Ishikawa (cell line): Measurements from ENCODE around the gene VPS54.

ENCODE experiments used
- CEBPB ChIP-seq: IDR thresholded peaks from 2 replicates; pipeline ENCODE4 v1.6.1; 2012
- CREB1 ChIP-seq: IDR thresholded peaks from 2 replicates; pipeline ENCODE4 v1.6.1; 2012; ENCODE audit warnings: low read depth
- EGR1 ChIP-seq: IDR thresholded peaks from 2 replicates; pipeline ENCODE4 v1.6.1; 2012
- EP300 ChIP-seq: IDR thresholded peaks from 2 replicates; pipeline ENCODE4 v1.6.1; 2012; ENCODE audit warnings: borderline replicate concordance
- FOXM1 ChIP-seq: IDR thresholded peaks from 2 replicates; pipeline ENCODE4 v1.6.1; 2012; ENCODE audit warnings: low read depth, borderline replicate concordance
- NFIC ChIP-seq: IDR thresholded peaks from 2 replicates; pipeline ENCODE4 v1.6.1; 2012
- RAD21 ChIP-seq: IDR thresholded peaks from 2 replicates; pipeline ENCODE4 v1.6.1; 2012; ENCODE audit warnings: low read depth
- TAF1 ChIP-seq: IDR thresholded peaks from 2 replicates; pipeline ENCODE4 v1.6.1; 2012; ENCODE audit warnings: low read depth, mild to moderate bottlenecking
- TCF12 ChIP-seq: IDR thresholded peaks from 2 replicates; pipeline ENCODE4 v1.6.1; 2012; ENCODE audit warnings: low read depth
- TEAD4 ChIP-seq: IDR thresholded peaks from 2 replicates; pipeline ENCODE4 v1.6.1; 2012
- YY1 ChIP-seq: IDR thresholded peaks from 2 replicates; pipeline ENCODE4 v1.6.1; 2012; ENCODE audit warnings: low read depth
- ZBTB7A ChIP-seq: IDR thresholded peaks from 2 replicates; pipeline ENCODE4 v1.6.1; 2012; ENCODE audit warnings: low read depth
- TF ChIP-seq, protein P1 (sequence below): IDR thresholded peaks from 2 replicates; pipeline ENCODE4 v1.6.1; 2012
- TF ChIP-seq, protein P2 (sequence below): IDR thresholded peaks from 2 replicates; pipeline ENCODE4 v1.6.1; 2012; ENCODE audit warnings: low read depth, mild to moderate bottlenecking
- TF ChIP-seq, protein P3 (sequence below): IDR thresholded peaks from 2 replicates; pipeline ENCODE4 v1.6.1; 2012

VPS54 gene

DNA sequence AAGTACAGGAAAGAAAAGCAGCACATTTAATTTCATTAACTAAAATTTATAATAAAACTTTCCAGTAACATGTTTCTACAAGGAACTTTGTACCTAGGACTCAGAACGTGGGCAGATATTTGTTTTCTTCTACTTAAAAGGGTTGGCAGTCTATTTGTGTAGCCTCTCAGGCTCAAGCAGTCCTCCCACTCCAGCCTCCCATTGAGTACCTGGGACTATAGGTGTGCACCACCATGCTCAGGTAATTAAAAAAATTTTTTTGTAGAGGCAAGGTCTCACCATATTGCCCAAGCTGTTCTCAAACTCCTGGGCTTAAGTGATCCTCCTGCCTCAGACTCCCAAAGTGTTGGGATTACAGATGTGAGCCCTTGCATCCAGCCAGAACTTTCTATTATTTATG, 140.7 kb downstream of the VPS54 start:
- TF ChIP-seq EGR1 (no peak), CREB1 (no peak), FOXM1 (no peak)

DNA sequence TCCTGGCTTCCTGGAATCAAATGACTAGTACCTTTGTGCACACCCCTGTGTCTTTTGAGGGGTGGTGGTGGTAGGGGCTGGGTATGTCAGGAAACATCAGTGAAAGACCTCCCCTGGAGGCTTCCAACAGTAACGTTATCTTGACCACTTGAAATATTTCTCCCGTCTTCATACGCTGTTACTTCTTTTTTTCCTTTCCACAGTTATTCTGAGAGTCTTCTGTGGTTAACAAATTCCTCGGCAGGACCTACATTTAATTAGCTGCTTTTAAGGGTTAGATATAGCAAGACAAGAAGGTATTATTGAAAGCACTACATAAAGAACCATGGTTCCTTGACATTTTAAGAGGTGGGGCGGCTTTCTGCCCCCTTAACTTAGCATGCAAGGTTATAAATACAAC, 142.9 kb downstream of the VPS54 start:
- TF ChIP-seq FOXM1: no peak
- no peak for TF ChIP-seq CREB1
- TF ChIP-seq, protein P1, sequence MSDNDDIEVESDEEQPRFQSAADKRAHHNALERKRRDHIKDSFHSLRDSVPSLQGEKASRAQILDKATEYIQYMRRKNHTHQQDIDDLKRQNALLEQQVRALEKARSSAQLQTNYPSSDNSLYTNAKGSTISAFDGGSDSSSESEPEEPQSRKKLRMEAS: no peak
- TF ChIP-seq CEBPB: no peak
- no peak for TF ChIP-seq EGR1
- TF ChIP-seq YY1: no peak
- TF ChIP-seq, protein P2, sequence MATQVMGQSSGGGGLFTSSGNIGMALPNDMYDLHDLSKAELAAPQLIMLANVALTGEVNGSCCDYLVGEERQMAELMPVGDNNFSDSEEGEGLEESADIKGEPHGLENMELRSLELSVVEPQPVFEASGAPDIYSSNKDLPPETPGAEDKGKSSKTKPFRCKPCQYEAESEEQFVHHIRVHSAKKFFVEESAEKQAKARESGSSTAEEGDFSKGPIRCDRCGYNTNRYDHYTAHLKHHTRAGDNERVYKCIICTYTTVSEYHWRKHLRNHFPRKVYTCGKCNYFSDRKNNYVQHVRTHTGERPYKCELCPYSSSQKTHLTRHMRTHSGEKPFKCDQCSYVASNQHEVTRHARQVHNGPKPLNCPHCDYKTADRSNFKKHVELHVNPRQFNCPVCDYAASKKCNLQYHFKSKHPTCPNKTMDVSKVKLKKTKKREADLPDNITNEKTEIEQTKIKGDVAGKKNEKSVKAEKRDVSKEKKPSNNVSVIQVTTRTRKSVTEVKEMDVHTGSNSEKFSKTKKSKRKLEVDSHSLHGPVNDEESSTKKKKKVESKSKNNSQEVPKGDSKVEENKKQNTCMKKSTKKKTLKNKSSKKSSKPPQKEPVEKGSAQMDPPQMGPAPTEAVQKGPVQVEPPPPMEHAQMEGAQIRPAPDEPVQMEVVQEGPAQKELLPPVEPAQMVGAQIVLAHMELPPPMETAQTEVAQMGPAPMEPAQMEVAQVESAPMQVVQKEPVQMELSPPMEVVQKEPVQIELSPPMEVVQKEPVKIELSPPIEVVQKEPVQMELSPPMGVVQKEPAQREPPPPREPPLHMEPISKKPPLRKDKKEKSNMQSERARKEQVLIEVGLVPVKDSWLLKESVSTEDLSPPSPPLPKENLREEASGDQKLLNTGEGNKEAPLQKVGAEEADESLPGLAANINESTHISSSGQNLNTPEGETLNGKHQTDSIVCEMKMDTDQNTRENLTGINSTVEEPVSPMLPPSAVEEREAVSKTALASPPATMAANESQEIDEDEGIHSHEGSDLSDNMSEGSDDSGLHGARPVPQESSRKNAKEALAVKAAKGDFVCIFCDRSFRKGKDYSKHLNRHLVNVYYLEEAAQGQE: no peak
- TF ChIP-seq ZBTB7A: no peak
- no peak for TF ChIP-seq TCF12
- TF ChIP-seq RAD21: no peak
- no peak for TF ChIP-seq TAF1
- TF ChIP-seq EP300: no peak
- TF ChIP-seq, protein P3, sequence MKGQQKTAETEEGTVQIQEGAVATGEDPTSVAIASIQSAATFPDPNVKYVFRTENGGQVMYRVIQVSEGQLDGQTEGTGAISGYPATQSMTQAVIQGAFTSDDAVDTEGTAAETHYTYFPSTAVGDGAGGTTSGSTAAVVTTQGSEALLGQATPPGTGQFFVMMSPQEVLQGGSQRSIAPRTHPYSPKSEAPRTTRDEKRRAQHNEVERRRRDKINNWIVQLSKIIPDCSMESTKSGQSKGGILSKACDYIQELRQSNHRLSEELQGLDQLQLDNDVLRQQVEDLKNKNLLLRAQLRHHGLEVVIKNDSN: no peak
- no peak for TF ChIP-seq TEAD4
- TF ChIP-seq NFIC: no peak

DNA sequence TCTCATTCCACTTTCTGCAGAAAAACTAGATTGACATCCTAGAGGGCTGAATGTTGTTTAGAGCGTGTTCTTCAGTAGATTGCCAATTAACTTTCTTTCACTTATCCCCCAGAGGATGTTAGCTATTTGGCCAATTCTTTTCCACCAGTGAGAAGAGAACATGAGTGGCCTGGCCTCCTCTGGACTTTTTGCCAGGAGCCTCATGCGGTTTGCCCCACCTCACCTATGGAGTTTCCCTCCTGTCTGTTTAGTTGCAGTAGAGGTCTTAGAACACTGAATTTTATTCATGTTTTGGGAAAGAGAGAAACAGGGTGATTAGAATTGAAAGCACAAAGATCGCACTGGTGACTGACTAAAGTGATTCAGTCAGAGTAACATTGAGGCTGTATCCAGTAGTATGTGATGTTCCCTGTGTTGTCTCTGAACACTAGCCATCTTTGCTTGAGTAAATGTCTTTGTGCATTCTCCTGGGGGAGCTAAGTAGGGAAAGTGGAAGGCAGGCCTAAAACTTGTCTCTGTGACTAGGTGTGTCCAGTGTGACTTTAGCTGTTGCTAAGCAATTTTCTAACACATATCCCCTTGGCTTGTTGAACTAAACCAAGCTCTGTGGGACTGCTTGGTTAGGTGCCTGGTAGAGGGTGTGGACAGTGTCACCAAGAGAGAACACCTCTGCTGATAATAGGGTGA, 143.5 kb downstream of the VPS54 start:
- TF ChIP-seq EGR1 (no peak), CREB1 (no peak), TAF1 (no peak)

DNA sequence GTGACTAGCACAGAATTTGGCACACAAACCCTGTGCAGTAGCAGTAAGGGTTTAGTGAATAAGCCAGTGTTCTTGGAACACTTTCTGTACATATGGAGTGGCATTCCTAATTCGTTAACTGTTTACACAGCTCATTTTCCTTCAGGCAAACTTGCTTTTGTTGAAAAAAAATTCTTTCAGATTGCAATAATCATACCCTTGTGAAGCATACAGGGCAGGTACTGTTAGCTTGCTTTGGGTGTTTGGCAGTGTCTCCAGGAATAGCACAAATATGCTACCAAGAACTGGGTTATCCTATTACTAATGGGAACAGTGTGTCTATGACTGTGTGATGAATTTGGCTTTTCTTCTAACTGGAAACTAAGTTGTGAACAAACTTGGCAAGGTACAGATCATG, 144.1 kb downstream of the VPS54 start:
- TF ChIP-seq TAF1: no peak
- TF ChIP-seq, protein P2: no peak

DNA sequence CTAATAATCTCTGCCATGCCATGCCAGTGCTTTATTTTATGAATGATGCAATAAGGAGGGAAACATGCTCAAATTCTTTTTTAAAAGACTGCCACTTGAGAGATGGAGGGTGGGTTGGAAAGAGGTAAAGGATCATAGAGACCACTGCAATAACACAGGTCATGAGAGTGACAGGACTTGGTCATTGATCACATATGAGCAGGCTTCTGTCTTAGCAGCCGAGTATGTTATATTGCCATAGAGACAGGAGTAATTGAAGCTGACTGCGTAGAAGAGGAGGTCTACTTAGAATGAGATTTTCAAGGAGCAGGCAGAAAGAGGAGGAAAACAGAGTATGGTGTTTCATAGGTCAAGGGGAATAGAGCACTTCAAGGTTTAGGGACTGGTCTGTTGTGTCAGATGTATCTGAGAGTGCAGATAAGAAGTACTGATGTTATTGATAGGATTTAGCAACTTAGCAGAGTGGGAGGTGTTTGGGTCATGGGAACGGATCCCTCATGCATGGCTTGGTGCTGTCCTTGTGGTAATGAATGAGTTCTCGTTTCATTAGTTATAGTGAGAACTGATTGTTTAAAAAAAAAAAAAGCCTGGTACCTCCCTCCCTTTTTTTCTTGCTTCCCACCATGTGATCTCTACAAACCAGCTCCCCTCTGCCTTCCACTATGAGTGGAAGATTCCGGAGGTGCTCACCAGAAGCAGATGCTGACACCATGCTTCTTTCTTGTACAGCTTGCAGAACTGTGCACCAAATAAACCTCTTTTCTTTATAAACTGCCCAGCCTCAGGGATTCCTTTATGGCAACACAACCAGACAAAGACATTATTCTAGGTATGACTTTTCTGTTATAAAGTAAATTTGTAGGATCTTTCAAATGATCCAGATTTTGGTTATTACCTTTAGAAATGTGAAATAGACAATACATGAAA, 144.8 kb downstream of the VPS54 start:
- no peak for TF ChIP-seq TAF1
- no peak for TF ChIP-seq CEBPB
- TF ChIP-seq EGR1: no peak
- TF ChIP-seq CREB1: no peak
- TF ChIP-seq, protein P2: no peak
- TF ChIP-seq, protein P3: no peak
- TF ChIP-seq, protein P1: no peak
- TF ChIP-seq NFIC: no peak
- TF ChIP-seq FOXM1: no peak
- TF ChIP-seq ZBTB7A: no peak
- no peak for TF ChIP-seq YY1
- no peak for TF ChIP-seq EP300
